Brain microvascular endothelial cell (primary cell): ENCODE results near the gene HIVEP3.

ENCODE experiments used
- DNase-seq: peaks from one replicate; pipeline ENCODE4 v3.0.0-alpha.2; 2020
- H3K27ac ChIP-seq: fragments of 250-450 bp; sonication (Bioruptor Pico); 2 replicates; pipeline ENCODE4 v1.5.1; 2020; ENCODE audit warnings: mild to moderate bottlenecking, moderate library complexity
- H3K27me3 ChIP-seq: fragments of 250-450 bp; sonication (Bioruptor Pico); replicated peaks from 2 replicates; pipeline ENCODE4 v1.5.1; 2020; ENCODE audit warnings: mild to moderate bottlenecking
- H3K36me3 ChIP-seq: fragments of 250-450 bp; sonication (Bioruptor Pico); replicated peaks from 2 replicates; pipeline ENCODE4 v1.5.1; 2020; ENCODE audit warnings: mild to moderate bottlenecking
- H3K4me3 ChIP-seq: 2 replicates; pipeline ENCODE4 v1.5.1; 2011; ENCODE audit warnings: low read depth, mild to moderate bottlenecking, control low read depth, low read length, moderate library complexity
- CTCF ChIP-seq: IDR thresholded peaks from 2 replicates; pipeline ENCODE4 v1.5.1; 2011; ENCODE audit warnings: low read depth, mild to moderate bottlenecking, moderate library complexity, low read length, control low read depth, inconsistent platforms; ENCODE audit errors: missing control alignments
- in situ Hi-C: cut with HindIII; loops from 2 replicates; pipeline ENCODE4 v1.10.0; 2017; ENCODE audit warnings: low sequenced_read_pairs, low pct_ligation_motif_present

HIVEP3 gene

GRCh38 chr1:41719590-41719989 is 199.1 kb downstream of the HIVEP3 start:
- DNase-seq, result no peak
- no peaks in the 10 kb centered on the region for H3K27me3 ChIP-seq
- H3K36me3 ChIP-seq, result no peaks in the 10 kb centered on the region
- TF ChIP-seq CTCF, result no peak
- H3K27ac ChIP-seq, result no peak overlapping the region
- no peak overlapping the region for H3K4me3 ChIP-seq
- in situ Hi-C loops, result no loop called here

- Histone ChIP-seq H3K36me3 (no peaks in the 10 kb centered on the region), H3K4me3 (no peak overlapping the region), H3K27ac (no peak overlapping the region), H3K27me3 (no peaks in the 10 kb centered on the region)
- TF ChIP-seq CTCF, result no peak
- in situ Hi-C loops, result no loop called here
- no peak for DNase-seq
Measured at GRCh38 chr1:41719128-41719527, 199.6 kb downstream of the HIVEP3 start.

DNA sequence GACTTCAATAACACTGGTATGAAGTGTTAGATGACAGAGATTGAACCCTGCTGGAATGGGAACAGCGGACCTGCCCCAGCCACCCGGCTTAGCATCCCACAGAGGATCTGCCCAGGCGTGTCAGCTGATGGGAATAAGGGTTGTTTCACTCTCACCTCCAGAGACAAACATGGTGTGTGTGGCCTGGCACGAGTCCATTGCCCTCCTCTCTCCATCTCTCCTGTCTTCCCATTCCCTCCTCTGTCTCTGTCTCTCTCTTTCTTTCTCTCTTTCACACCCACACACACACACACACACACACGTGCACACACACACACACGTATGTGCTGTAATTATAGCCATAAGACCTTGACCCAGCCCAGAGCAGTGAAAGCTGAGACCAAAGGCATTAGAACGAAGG is 200.2 kb downstream of the HIVEP3 start:
- no peak for TF ChIP-seq CTCF
- H3K4me3 ChIP-seq, result no peak overlapping the region
- no peak overlapping the region for H3K27ac ChIP-seq
- H3K27me3 ChIP-seq, result no peaks in the 10 kb centered on the region
- no peaks in the 10 kb centered on the region for H3K36me3 ChIP-seq
- DNase-seq, result no peak
- in situ Hi-C loops, result no loop called here

- DNase-seq, result no peak
- Histone ChIP-seq H3K4me3 (no peak overlapping the region), H3K27ac (no peak overlapping the region), H3K27me3 (no peaks in the 10 kb centered on the region), H3K36me3 (no peaks in the 10 kb centered on the region)
- in situ Hi-C loops, result no loop called here
- no peak for TF ChIP-seq CTCF
Measured at GRCh38 chr1:41716188-41717130, 202.3 kb downstream of the HIVEP3 start.

DNA sequence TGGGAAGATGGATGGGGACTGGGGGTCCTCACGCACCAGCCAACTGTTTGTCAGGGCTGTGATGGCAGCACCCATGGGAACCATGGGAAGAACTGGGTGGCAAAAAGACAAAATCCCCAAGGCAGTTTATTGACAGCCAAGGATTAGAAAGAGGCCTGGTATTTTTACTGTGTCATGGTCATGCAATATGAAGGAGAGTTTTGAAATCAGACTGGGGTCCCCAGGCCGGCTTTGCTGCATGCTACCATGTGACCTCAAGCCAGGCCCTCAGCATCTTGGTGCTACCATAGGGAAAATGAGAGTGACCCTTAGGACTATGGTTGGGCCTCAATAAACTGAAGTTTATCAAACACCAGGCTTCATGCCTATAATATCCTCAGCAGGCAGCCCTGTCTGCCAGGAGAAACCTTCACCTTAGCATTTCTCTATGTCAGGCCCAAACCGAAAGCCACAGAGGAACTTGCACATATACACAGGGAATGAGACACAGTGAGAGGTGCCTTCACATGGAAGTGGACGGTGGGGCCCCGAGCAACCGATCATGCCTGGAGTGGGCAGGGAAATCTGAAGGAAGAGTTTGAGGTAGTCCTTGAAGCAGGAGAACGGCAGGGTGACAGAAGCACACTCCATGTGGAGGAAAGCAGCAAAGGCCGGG is 203.2 kb downstream of the HIVEP3 start:
- no peak for DNase-seq
- in situ Hi-C loops, result no loop called here
- H3K4me3 ChIP-seq, result no peak overlapping the region
- no peaks in the 10 kb centered on the region for H3K27me3 ChIP-seq
- H3K36me3 ChIP-seq, result no peaks in the 10 kb centered on the region
- TF ChIP-seq CTCF, result no peak
- H3K27ac ChIP-seq, result no peak overlapping the region
